ENCODE data around the gene ITPR1. TPM values are rescaled to one million over a fixed set of nuclear protein-coding genes. Genes with fewer than 3 reads are reported as not detected.

Gene ITPR1
- total RNA-seq, 1 experiment from 2014 or later = 7.5 TPM

DNA sequence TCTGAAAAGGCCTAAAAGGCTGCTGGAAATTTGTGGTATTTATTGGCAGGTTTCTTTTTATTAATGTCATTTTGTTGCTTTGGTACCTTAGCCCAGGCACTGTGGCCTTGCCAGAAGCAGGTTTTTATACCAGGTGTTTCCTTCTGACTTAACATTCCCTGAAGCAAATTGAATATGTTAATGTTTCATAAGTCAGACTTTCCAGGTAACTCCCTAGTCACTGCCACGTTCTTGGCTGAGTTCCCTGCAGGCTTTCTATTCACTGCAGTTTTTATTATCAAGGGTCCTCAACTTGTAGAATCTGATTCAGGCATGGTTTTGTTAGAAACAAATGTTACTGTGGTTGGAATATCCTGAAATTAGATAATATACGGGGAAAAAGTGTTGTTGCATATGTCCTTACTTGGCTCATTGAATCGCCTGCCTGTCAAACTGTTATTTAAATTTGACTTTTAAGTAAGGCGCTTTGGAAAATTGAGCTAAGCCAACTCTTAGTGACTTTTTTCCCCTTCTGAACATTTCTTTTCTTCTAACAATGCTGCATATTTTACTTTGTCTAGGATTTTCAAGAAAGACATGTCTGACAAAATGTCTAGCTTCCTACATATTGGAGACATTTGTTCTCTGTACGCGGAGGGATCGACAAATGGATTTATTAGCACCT is 22.9 kb downstream of the ITPR1 start:
- Mint-ChIP-seq H3K27ac (ENCODE audit: low read depth, unreplicated experiment) (no peak overlapping the region), H3K4me1 (ENCODE audit: insufficient read depth, unreplicated experiment) (no peaks in the 10 kb centered on the region), H3K9me3 (ENCODE audit: unreplicated experiment) (no peaks in the 10 kb centered on the region), H3K36me3 (ENCODE audit: insufficient read depth, unreplicated experiment) (no peaks in the 10 kb centered on the region), H3K4me3 (ENCODE audit: unreplicated experiment) (no peak overlapping the region), H3K27me3 (ENCODE audit: insufficient read depth, unreplicated experiment) (no peaks in the 10 kb centered on the region)
- no TSS peak for BruUV-seq (replicated peaks)
- intact Hi-C loops (cut with micrococcal nuclease) = no loop called here
- CTCF ChIA-PET = no interaction called here
- peak; percentile 18 for DNase-seq (ENCODE audit: unreplicated experiment)
- TF ChIP-seq, protein P1, sequence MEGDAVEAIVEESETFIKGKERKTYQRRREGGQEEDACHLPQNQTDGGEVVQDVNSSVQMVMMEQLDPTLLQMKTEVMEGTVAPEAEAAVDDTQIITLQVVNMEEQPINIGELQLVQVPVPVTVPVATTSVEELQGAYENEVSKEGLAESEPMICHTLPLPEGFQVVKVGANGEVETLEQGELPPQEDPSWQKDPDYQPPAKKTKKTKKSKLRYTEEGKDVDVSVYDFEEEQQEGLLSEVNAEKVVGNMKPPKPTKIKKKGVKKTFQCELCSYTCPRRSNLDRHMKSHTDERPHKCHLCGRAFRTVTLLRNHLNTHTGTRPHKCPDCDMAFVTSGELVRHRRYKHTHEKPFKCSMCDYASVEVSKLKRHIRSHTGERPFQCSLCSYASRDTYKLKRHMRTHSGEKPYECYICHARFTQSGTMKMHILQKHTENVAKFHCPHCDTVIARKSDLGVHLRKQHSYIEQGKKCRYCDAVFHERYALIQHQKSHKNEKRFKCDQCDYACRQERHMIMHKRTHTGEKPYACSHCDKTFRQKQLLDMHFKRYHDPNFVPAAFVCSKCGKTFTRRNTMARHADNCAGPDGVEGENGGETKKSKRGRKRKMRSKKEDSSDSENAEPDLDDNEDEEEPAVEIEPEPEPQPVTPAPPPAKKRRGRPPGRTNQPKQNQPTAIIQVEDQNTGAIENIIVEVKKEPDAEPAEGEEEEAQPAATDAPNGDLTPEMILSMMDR (IDR thresholded peaks at IDR 0.05; ENCODE audit: unreplicated experiment) = no peak
- POLR2A ChIA-PET = no interaction called here

DNA sequence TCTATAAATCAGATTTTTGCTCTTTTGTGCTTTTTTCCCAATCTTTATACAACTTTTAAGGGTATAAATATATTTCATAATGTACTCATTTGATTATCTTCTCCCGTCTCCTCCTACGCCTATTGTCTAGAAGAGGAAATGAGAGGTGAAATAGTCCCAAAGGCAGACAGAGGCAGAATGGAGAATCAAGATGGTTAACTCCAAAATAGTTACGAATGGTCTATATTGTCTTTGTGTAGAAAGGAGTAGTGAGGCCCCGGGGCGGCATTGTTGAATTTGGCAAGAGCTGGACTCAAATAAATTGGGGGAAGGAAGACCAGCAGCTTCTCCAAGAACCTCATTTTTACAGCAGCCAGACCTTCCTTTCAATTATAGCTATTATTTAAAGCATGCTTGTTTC is 23.9 kb downstream of the ITPR1 start:
- POLR2A ChIA-PET = no interaction called here
- no peaks in the 10 kb centered on the region for H3K27me3 Mint-ChIP-seq (ENCODE audit: insufficient read depth, unreplicated experiment)
- intact Hi-C loops (cut with micrococcal nuclease) = no loop called here
- TF ChIP-seq, protein P1 (IDR thresholded peaks at IDR 0.05; ENCODE audit: unreplicated experiment) = no peak
- H3K9me3 Mint-ChIP-seq (ENCODE audit: unreplicated experiment) = no peaks in the 10 kb centered on the region
- no peak for DNase-seq (ENCODE audit: unreplicated experiment)
- no peak overlapping the region for H3K27ac Mint-ChIP-seq (ENCODE audit: low read depth, unreplicated experiment)
- no peak overlapping the region for H3K4me3 Mint-ChIP-seq (ENCODE audit: unreplicated experiment)
- no TSS peak for BruUV-seq (replicated peaks)
- CTCF ChIA-PET = interaction anchor here (0.6 kb wide), 1 partner anchor 53 kb away, joined by 3 read pairs; no protein-coding TSS in a partner anchor
- no peaks in the 10 kb centered on the region for H3K36me3 Mint-ChIP-seq (ENCODE audit: insufficient read depth, unreplicated experiment)
- no peaks in the 10 kb centered on the region for H3K4me1 Mint-ChIP-seq (ENCODE audit: insufficient read depth, unreplicated experiment)

DNA sequence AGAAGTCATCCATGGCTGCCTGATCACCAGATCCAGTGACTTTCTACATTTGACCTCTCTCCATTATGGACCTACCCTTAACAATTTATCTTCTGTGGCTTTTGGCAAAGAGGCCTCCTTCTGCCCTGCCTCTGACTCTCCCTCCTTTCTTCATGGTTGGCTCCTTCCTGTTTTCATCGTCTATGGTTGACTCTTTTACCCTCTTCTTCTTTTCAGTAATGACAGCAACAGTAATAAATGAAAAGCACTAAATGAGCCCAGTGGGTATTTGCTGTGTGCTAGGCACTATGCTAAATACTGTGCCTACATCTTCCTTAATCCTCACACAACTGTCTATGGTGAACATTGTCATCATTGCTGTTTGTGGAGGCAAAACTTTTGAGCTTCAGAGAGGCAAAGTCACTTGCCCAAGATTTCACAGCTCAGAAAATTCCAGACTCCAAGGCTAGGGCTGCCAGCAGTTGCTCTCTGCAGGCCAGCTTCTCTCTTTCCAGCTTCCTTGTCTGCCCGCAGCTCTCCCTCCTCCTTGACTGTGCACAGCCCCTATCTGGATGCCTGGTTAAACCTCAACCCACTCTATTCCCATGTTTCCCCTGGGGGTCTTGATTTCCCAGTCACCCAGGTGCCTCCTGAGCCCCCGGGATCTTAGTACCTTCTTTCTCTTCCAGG is 24.6 kb downstream of the ITPR1 start:
- no peak overlapping the region for H3K4me3 Mint-ChIP-seq (ENCODE audit: unreplicated experiment)
- no peaks in the 10 kb centered on the region for H3K9me3 Mint-ChIP-seq (ENCODE audit: unreplicated experiment)
- CTCF ChIA-PET = interaction anchor here (0.6 kb wide), 1 partner anchor 52 kb away, joined by 3 read pairs; no protein-coding TSS in a partner anchor
- no peaks in the 10 kb centered on the region for H3K36me3 Mint-ChIP-seq (ENCODE audit: insufficient read depth, unreplicated experiment)
- DNase-seq (ENCODE audit: unreplicated experiment) = no peak
- no peak overlapping the region for H3K27ac Mint-ChIP-seq (ENCODE audit: low read depth, unreplicated experiment)
- TF ChIP-seq, protein P1 (IDR thresholded peaks at IDR 0.05; ENCODE audit: unreplicated experiment) = no peak
- POLR2A ChIA-PET = no interaction called here
- no peaks in the 10 kb centered on the region for H3K27me3 Mint-ChIP-seq (ENCODE audit: insufficient read depth, unreplicated experiment)
- intact Hi-C loops (cut with micrococcal nuclease) = no loop called here
- no TSS peak for BruUV-seq (replicated peaks)
- H3K4me1 Mint-ChIP-seq (ENCODE audit: insufficient read depth, unreplicated experiment) = no peaks in the 10 kb centered on the region

DNA sequence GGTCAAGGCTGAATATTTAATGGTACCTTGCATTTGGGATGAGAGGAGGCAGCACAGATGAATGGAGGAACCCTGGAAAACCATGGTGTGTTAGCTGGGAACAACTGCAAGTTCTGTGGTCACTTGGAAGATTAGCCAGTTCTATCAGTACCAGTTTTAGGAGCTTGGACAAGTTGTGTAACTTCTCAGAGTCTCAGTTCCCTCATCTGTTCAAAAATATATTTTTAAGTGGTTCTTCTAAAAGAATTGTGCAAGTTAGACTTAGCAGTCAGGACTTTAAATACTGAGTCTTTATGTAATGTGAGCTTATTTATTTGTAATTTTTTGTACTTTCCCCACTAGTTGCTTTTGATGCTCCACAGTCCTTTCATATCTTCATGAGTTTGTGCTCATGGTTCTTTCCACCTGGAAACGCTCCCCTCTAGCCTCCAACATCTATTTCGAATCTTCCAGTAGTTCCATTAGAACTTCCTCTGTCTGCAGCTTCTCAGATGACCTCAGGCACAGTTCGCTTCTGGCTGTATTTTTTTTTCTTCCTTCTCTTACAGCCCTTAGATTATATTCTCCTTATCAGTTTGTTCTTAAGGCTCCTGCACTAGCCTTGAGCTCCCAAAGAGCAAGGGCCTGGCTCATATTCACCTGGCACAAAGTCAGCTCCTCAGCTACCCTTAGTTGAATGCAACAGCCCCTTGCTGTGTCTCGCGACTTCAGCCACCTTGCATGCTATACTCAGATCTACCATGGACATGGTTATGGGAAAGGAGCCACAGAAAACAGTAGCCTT is 27.1 kb downstream of the ITPR1 start:
- CTCF ChIA-PET = interaction anchor here (0.6 to 1.4 kb wide), 7 partner anchors 12 to 170 kb away, joined by 3 to 6 read pairs (median 3); no protein-coding TSS in a partner anchor
- no peak for DNase-seq (ENCODE audit: unreplicated experiment)

More for the DNA sequence above, 27.1 kb downstream of the ITPR1 start:
- no peaks in the 10 kb centered on the region for H3K9me3 Mint-ChIP-seq (ENCODE audit: unreplicated experiment)
- TF ChIP-seq, protein P1 (IDR thresholded peaks at IDR 0.05; ENCODE audit: unreplicated experiment) = no peak
- H3K4me1 Mint-ChIP-seq (ENCODE audit: insufficient read depth, unreplicated experiment) = no peaks in the 10 kb centered on the region
- H3K36me3 Mint-ChIP-seq (ENCODE audit: insufficient read depth, unreplicated experiment) = no peaks in the 10 kb centered on the region
- no peak overlapping the region for H3K4me3 Mint-ChIP-seq (ENCODE audit: unreplicated experiment)
- BruUV-seq (replicated peaks) = no TSS peak
- no peaks in the 10 kb centered on the region for H3K27me3 Mint-ChIP-seq (ENCODE audit: insufficient read depth, unreplicated experiment)
- H3K27ac Mint-ChIP-seq (ENCODE audit: low read depth, unreplicated experiment) = no peak overlapping the region
- intact Hi-C loops (cut with micrococcal nuclease) = no loop called here
- POLR2A ChIA-PET = interaction anchor here (0.6 to 1.0 kb wide), 3 partner anchors 14 to 67 kb away, joined by 3 to 4 read pairs (median 3); no protein-coding TSS in a partner anchor
